ENCODE measurements around the gene MXD3. TPM values are rescaled to one million over a fixed set of nuclear protein-coding genes. Genes with fewer than 3 reads are reported as not detected.

The MXD3 gene
- total and polyA plus RNA-seq, 2 donors (not counting 3 experiments of a cell fraction or from before 2014, with no cell fraction given): 38.4 to 44.2 TPM

- FAIRE-seq (no peak), DNase-seq (ENCODE audit: low read depth, low spot score) (no peak)
- CTCF ChIA-PET: interaction anchor here (1.3 to 2.4 kb wide), 3 partner anchors 18 to 55 kb away, joined by 3 to 6 read pairs (median 5); no protein-coding TSS in a partner anchor
- dilution Hi-C loops (cut with MboI; ENCODE audit: extremely low pct_ligation_motif_present, low sequenced_read_pairs) (no loop called here), intact Hi-C loops (cut with micrococcal nuclease) (no loop called here)
- H3K36me3 ChIP-seq (ENCODE audit: control insufficient read depth in 2 of 2, extremely low read depth in 1 of 2, insufficient read depth in 2 of 2, low read length in 2 of 2): peaks cover 0 to 61% of the 10 kb centered on the region in 2 experiments
- no peaks in the 10 kb centered on the region for H4K20me1 ChIP-seq (replicated peaks; ENCODE audit: control insufficient read depth, extremely low read depth, insufficient read depth, low read length)
- H3K9me3 ChIP-seq (replicated peaks; ENCODE audit: control insufficient read depth, insufficient read depth, low read length): no peaks in the 10 kb centered on the region
- POLR2A ChIA-PET: no interaction called here
- H3K79me2 ChIP-seq (ENCODE audit: control insufficient read depth, insufficient read depth, low read length): peaks cover 6% of the 10 kb centered on the region
- H3K4me1 ChIP-seq (ENCODE audit: control insufficient read depth, extremely low read depth, insufficient read depth, low read length): no peaks in the 10 kb centered on the region
- H3K4me2 ChIP-seq (ENCODE audit: insufficient read depth, low read length): no peak overlapping the region
- no peaks in the 10 kb centered on the region for H3K9me1 ChIP-seq (replicated peaks; ENCODE audit: control insufficient read depth, extremely low read depth, insufficient read depth, low read length)
- TF ChIP-seq JUN (IDR thresholded peaks at IDR 0.05; ENCODE audit: borderline replicate concordance, insufficient read depth, insufficient read length, low read depth) (no peak), EZH2 (IDR thresholded peaks at IDR 0.05; ENCODE audit: borderline replicate concordance, low read depth, low read length, severe bottlenecking) (no peak), GATA2 (IDR thresholded peaks at IDR 0.05; ENCODE audit: insufficient read depth, insufficient read length, low read depth, low read length) (no peak), POLR2AphosphoS5 (IDR thresholded peaks at IDR 0.05; ENCODE audit: insufficient read depth, low read depth, low read length) (no peak), FOS (IDR thresholded peaks at IDR 0.05; ENCODE audit: borderline replicate concordance, insufficient read depth, low read length) (no peak), POLR2A (IDR thresholded peaks at IDR 0.05; ENCODE audit: low read depth, low read length) (no peak), MYC (IDR thresholded peaks at IDR 0.05; ENCODE audit: low read depth, low read length) (no peak), CTCF (IDR thresholded peaks at IDR 0.05; ENCODE audit: extremely low read depth in 1 of 2, insufficient read depth in 1 of 2, low read depth in 1 of 2, low read length in 2 of 2) (no peak)
- TF ChIP-seq, protein P1, sequence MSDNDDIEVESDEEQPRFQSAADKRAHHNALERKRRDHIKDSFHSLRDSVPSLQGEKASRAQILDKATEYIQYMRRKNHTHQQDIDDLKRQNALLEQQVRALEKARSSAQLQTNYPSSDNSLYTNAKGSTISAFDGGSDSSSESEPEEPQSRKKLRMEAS (IDR thresholded peaks at IDR 0.05; ENCODE audit: insufficient read depth, insufficient read length): no peak
- no TSS peak for BruUV-seq (replicated peaks)
- H2AFZ ChIP-seq (ENCODE audit: low read depth, low read length): no peak overlapping the region
- H3K4me3 ChIP-seq (replicated peaks in 1 of 3; ENCODE audit: insufficient read depth in 1 of 3, low read depth in 1 of 3, low read length in 3 of 3): no peak overlapping the region
- no peak overlapping the region for H3K9ac ChIP-seq (replicated peaks; ENCODE audit: extremely low read depth, insufficient read depth, low read length)
- no peaks in the 10 kb centered on the region for H3K27me3 ChIP-seq (ENCODE audit: control insufficient read depth in 2 of 2, insufficient read depth in 2 of 2, low read length in 2 of 2)
- no peak overlapping the region for H3K27ac ChIP-seq (ENCODE audit: insufficient read depth, low read depth, low read length)
Observed at GRCh38 chr5:177334781-177335700, 23.3 kb upstream of the MXD3 start.

Measured in endothelial cell of umbilical vein (primary cell).